Gastrocnemius medialis (tissue), 4 donors: Measurements from ENCODE around the gene SMAD3.

Experiments used
- POLR2A ChIP-seq, 2 donors: fragments of 450-650 bp; IDR thresholded peaks; one replicate each; pipeline ENCODE4 v1.6.1; 2017; ENCODE audit warnings: antibody characterized with exemption in 2 of 2, mild to moderate bottlenecking in 2 of 2, moderate library complexity in 2 of 2
- TF ChIP-seq, protein P1 (sequence below), 5 experiments: fragments of 450-650 bp in 3 of 5; fragments of 200-600 bp in 2 of 5; sonication (generic) in 2 of 5; IDR thresholded peaks in 4 of 5; conservative IDR thresholded peaks in 1 of 5; 1 replicate in 4 of 5; 2 replicates in 1 of 5; pipeline ENCODE4 v1.5.1; 2016 to 2019; ENCODE audit warnings: antibody characterized with exemption in 5 of 5, mild to moderate bottlenecking in 3 of 5, moderate library complexity in 3 of 5

DNA sequence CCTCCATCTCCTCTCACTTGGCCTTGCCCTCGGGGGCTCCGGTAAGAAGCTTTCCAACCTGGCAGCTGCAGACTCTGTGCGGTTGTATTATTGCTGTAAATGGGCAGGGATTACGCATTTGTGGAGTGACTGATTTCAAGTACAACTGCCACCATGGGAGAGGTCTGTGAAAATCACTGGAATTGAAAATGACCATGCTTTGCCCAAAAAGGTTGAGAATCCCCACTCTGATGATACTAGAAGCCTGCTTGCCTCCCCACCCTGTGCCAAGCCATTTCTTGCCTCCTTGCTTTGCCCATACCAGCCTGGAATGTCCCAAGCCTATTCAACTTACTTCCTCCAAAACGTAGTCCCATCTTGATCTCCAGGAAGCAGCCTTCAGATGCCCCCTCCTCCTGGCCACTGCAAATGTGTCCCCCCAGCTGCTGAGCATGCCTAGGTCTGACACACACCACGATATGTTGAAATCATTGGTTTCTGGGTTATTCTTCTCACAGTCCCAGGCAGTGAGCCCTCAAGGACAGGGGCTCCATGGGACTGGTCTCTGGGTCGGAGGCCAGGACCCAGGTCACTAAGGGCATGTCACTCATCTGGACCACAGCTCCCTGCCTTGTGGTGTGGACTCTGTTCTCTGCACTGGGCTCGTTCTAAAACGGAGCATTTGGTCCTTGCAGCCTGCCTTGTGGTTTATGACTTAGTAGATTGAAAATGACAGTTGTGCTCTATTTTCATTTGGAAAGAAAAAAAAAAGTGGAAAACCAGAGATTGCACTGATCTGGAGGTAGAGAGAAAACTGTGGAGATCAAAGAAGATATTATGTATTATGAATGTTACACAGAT lies 42.9 kb downstream of the SMAD3 start:
- TF ChIP-seq, protein P1, sequence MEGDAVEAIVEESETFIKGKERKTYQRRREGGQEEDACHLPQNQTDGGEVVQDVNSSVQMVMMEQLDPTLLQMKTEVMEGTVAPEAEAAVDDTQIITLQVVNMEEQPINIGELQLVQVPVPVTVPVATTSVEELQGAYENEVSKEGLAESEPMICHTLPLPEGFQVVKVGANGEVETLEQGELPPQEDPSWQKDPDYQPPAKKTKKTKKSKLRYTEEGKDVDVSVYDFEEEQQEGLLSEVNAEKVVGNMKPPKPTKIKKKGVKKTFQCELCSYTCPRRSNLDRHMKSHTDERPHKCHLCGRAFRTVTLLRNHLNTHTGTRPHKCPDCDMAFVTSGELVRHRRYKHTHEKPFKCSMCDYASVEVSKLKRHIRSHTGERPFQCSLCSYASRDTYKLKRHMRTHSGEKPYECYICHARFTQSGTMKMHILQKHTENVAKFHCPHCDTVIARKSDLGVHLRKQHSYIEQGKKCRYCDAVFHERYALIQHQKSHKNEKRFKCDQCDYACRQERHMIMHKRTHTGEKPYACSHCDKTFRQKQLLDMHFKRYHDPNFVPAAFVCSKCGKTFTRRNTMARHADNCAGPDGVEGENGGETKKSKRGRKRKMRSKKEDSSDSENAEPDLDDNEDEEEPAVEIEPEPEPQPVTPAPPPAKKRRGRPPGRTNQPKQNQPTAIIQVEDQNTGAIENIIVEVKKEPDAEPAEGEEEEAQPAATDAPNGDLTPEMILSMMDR (IDR thresholded peaks at IDR 0.05 in 4 of 5, conservative IDR thresholded peaks at IDR 0.05 in 1 of 5): no peak
- TF ChIP-seq POLR2A (IDR thresholded peaks at IDR 0.05): no peak
